Hepatocyte (in vitro differentiated cells): ENCODE data around the gene HS1BP3. TPM values are rescaled to one million over a fixed set of nuclear protein-coding genes. Genes with fewer than 3 reads are reported as not detected.

Source experiments
- DNase-seq: peaks from one replicate; pipeline ENCODE4 v3.0.0-alpha.2; 2016; ENCODE audit warnings: low spot score
- H2AFZ ChIP-seq: fragments of 200-600 bp; sonication (generic); 2 replicates; pipeline ENCODE4 v1.6.0; 2016; ENCODE audit warnings: antibody characterized with exemption, mild to moderate bottlenecking
- H3K27ac ChIP-seq: fragments of 200-600 bp; sonication (generic); 2 replicates; pipeline ENCODE4 v1.5.1; 2016; ENCODE audit warnings: mild to moderate bottlenecking
- H3K27me3 ChIP-seq: fragments of 200-600 bp; sonication (generic); 2 replicates; pipeline ENCODE4 v1.6.1; 2016
- H3K36me3 ChIP-seq: fragments of 200-600 bp; sonication (generic); replicated peaks from 2 replicates; pipeline ENCODE4 v1.5.1; 2016; ENCODE audit warnings: low read depth; ENCODE audit not compliant: insufficient read depth
- H3K4me1 ChIP-seq: fragments of 200-600 bp; sonication (generic); 2 replicates; pipeline ENCODE4 v1.5.1; 2016; ENCODE audit warnings: mild to moderate bottlenecking, moderate library complexity; ENCODE audit not compliant: insufficient read depth
- H3K4me2 ChIP-seq: fragments of 200-600 bp; sonication (generic); 2 replicates; pipeline ENCODE4 v1.6.0; 2016
- H3K4me3 ChIP-seq: fragments of 200-600 bp; sonication (generic); 2 replicates; pipeline ENCODE4 v1.5.1; 2016; ENCODE audit warnings: mild to moderate bottlenecking
- H3K79me2 ChIP-seq: fragments of 200-600 bp; sonication (generic); 2 replicates; pipeline ENCODE4 v1.6.0; 2017; ENCODE audit warnings: mild to moderate bottlenecking
- H3K9me2 ChIP-seq: fragments of 200-600 bp; sonication (generic); replicated peaks from 2 replicates; pipeline ENCODE4 v1.6.0; 2017; ENCODE audit warnings: mild to moderate bottlenecking; ENCODE audit not compliant: insufficient read depth
- H3K9me3 ChIP-seq: fragments of 200-600 bp; sonication (generic); 2 replicates; pipeline ENCODE4 v1.5.1; 2016; ENCODE audit warnings: low read depth, mild to moderate bottlenecking
- H4K20me1 ChIP-seq: fragments of 200-600 bp; sonication (generic); 2 replicates; pipeline ENCODE4 v1.6.0; 2016; ENCODE audit warnings: mild to moderate bottlenecking; ENCODE audit not compliant: insufficient read depth, poor library complexity, severe bottlenecking
- EZH2 ChIP-seq: fragments of 200-600 bp; sonication (generic); IDR thresholded peaks from 2 replicates; pipeline ENCODE4 v1.6.1; 2016; ENCODE audit warnings: antibody characterized with exemption, mild to moderate bottlenecking, borderline replicate concordance
- EZH2phosphoT487 ChIP-seq: fragments of 200-600 bp; sonication (generic); IDR thresholded peaks from one replicate; pipeline ENCODE4 v1.6.1; 2018; ENCODE audit warnings: antibody characterized with exemption, mild to moderate bottlenecking, low read depth, moderate library complexity; ENCODE audit not compliant: unreplicated experiment, severe bottlenecking
- WGBS: methylation state at CpG from one replicate; pipeline ENCODE4 v1.1.6; 2016; ENCODE audit warnings: low lambda C conversion rate; ENCODE audit errors: missing lambda C conversion rate; 5-methylcytosine and 5-hydroxymethylcytosine counted together
- polyA plus RNA-seq: library from polyadenylated mRNA; unstranded; fragments of >200 nt; fragmentation: Nextera tagmentation; extraction: Ambion mirVana; gene quantifications from 2 replicates; pipeline ENCODE4 v1.2.1, GENCODE V29; 2016
- total RNA-seq: library from RNA; depleted of rRNA; stranded (reverse); fragments of >200 nt; gene quantifications from 2 replicates; pipeline ENCODE4 v1.2.3, GENCODE V29; 2014
- TF ChIP-seq, protein P1 (sequence below): fragments of 200-600 bp; sonication (generic); IDR thresholded peaks from 2 replicates; pipeline ENCODE4 v1.5.1; 2016; ENCODE audit warnings: antibody characterized with exemption, mild to moderate bottlenecking; ENCODE audit not compliant: poor library complexity

Gene HS1BP3
- total and polyA plus RNA-seq, 2 experiments from 2014 or later, result 26.8 to 29.6 TPM

DNA sequence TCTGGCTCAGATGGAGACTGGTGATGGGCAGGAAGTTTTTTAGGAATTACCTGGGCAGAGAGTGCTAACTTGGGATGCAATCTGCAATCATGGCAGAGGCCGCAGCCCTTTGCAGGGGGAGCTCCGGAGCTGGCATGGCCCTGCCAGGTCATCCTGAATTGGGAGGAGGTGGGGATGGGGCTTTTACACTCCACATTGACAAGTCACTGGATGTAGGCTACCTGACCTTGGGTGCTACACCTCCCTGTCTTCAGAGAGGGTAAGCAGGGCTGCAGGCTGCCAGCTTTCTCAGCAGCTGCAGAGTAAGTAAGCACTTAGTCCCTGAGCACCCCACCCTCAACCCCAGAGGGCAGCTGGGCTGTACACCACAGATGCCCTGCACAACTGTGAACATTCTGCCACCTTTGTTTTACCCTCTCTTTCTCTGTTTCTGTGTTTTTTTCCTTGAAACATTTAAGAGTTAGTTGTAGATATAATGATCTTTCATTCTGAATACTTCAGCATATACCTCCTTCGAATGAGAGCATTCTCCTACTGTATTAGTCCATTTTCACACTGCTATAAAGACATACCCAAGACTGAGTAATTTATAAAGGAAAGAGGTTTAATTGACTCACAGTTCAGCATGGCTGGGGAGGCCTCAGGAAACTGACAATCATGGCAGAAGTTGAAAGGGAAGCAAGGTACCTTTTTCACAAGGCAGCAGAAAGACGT lies 6.8 kb upstream of the HS1BP3 start:
- H3K27ac ChIP-seq, result no peak overlapping the region

DNA sequence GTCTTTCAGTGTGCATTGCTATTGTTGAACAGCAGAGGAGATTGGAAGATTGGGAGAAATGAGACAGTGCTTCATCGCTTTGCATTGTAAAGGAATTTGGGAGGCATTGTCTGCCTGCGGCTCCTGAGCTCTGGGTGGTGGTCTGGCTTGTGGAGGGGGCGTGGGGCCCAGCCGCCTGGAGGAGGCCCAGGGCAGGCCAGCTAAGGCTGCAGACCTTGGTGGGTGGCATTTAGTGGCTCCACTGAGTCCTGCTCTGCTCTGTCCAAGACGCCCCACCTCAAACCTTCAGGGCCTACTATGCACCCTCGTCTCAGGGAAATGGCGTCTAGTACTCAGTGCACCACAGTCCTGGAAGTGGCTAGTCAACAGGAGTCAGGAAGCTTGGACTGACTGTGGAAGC lies 5.7 kb upstream of the HS1BP3 start:
- Histone ChIP-seq H3K27me3 (peaks cover 27% of the 10 kb centered on the region), H4K20me1 (no peaks in the 10 kb centered on the region), H3K9me2 (no peaks in the 10 kb centered on the region), H2AFZ (no peak overlapping the region), H3K79me2 (no peaks in the 10 kb centered on the region), H3K36me3 (no peaks in the 10 kb centered on the region), H3K4me3 (no peak overlapping the region), H3K4me1 (peaks cover 3% of the 10 kb centered on the region), H3K9me3 (no peaks in the 10 kb centered on the region), H3K4me2 (no peak overlapping the region), H3K27ac (no peak overlapping the region)
- DNase-seq, result no peak
- 72% methylated on average over 7 of the region's 7 CpGs for WGBS
- no peak for TF ChIP-seq EZH2phosphoT487
- TF ChIP-seq EZH2, result no peak
- TF ChIP-seq, protein P1, sequence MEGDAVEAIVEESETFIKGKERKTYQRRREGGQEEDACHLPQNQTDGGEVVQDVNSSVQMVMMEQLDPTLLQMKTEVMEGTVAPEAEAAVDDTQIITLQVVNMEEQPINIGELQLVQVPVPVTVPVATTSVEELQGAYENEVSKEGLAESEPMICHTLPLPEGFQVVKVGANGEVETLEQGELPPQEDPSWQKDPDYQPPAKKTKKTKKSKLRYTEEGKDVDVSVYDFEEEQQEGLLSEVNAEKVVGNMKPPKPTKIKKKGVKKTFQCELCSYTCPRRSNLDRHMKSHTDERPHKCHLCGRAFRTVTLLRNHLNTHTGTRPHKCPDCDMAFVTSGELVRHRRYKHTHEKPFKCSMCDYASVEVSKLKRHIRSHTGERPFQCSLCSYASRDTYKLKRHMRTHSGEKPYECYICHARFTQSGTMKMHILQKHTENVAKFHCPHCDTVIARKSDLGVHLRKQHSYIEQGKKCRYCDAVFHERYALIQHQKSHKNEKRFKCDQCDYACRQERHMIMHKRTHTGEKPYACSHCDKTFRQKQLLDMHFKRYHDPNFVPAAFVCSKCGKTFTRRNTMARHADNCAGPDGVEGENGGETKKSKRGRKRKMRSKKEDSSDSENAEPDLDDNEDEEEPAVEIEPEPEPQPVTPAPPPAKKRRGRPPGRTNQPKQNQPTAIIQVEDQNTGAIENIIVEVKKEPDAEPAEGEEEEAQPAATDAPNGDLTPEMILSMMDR, result no peak

More for the DNA sequence above, 6.8 kb upstream of the HS1BP3 start:
- Histone ChIP-seq H3K9me3 (no peaks in the 10 kb centered on the region), H3K4me1 (no peaks in the 10 kb centered on the region), H2AFZ (no peak overlapping the region), H4K20me1 (no peaks in the 10 kb centered on the region), H3K4me3 (no peak overlapping the region), H3K36me3 (no peaks in the 10 kb centered on the region), H3K9me2 (no peaks in the 10 kb centered on the region), H3K4me2 (no peak overlapping the region), H3K79me2 (no peaks in the 10 kb centered on the region), H3K27me3 (peaks cover 38% of the 10 kb centered on the region)
- no peak for DNase-seq
- TF ChIP-seq, protein P1, result no peak
- 85% methylated on average over 4 of the region's 4 CpGs for WGBS

DNA sequence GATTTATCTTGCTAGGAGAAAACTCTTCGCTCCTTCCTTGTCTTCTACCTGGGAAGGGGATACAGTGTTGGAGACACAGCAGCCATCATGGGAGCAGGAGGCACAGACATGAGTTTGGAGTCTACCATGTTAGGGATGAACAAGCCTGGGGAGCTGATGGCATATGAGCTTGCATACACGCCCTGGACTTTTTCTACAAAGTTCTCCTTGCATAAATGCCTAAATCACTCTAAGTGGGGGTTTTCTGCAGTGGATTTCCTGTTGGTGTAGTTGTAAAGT lies 3.6 kb upstream of the HS1BP3 start:
- no peak overlapping the region for H2AFZ ChIP-seq
- H3K4me3 ChIP-seq, result no peak overlapping the region
- peaks cover 13% of the 10 kb centered on the region for H3K79me2 ChIP-seq
- no peak overlapping the region for H3K27ac ChIP-seq
- 92% methylated on average over 2 of the region's 2 CpGs for WGBS
- H3K27me3 ChIP-seq, result peaks cover 12% of the 10 kb centered on the region
- H3K4me1 ChIP-seq, result peaks cover 15% of the 10 kb centered on the region
- TF ChIP-seq EZH2phosphoT487 (no peak), EZH2 (no peak)
- TF ChIP-seq, protein P1, result no peak
- DNase-seq, result no peak
- no peaks in the 10 kb centered on the region for H3K9me3 ChIP-seq
- H4K20me1 ChIP-seq, result no peaks in the 10 kb centered on the region
- no peaks in the 10 kb centered on the region for H3K9me2 ChIP-seq
- H3K4me2 ChIP-seq, result no peak overlapping the region
- H3K36me3 ChIP-seq, result no peaks in the 10 kb centered on the region
